Umbilical cord (tissue), 2 donors: ENCODE measurements around the gene ZNF394. TPM values are rescaled to one million over a fixed set of nuclear protein-coding genes. Genes with fewer than 3 reads are reported as not detected.

Experiments used
- DNase-seq: peaks from one replicate; pipeline ENCODE4 v3.0.0-alpha.2; 2015; ENCODE audit warnings: low spot score
- total RNA-seq: library from RNA; depleted of rRNA; stranded (reverse); fragments of >200 nt; gene quantifications from one replicate; pipeline ENCODE4 v1.2.3, GENCODE V29; 2014; ENCODE audit warnings: low replicate concordance; ENCODE audit not compliant: insufficient read depth

The ZNF394 gene
- total RNA-seq, 1 donor from 2014 or later: 35.6 TPM

GRCh38 chr7:99493823-99494222 lies 6.3 kb downstream of the ZNF394 start:
- DNase-seq: no peak

GRCh38 chr7:99490878-99491277 lies 9.2 kb downstream of the ZNF394 start:
- no peak for DNase-seq

DNA sequence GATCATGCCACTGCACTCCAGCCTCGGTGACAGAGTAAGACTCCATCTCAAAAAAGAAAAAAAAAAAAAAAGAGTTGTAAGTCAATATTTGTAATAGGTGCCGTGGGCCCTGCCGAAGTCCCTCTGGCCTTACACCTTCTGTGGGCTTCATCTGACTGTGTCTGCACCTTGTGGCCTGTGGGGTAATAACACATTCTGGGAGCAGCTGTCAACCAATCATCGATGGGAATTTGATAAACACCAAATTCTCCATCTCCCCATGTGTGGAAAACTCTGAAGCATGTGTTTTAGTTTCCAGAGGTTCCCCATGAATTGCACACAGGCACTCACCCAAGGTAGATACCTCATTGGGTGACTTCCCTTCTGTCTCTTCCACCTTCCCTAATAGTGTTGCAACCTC lies 10.8 kb downstream of the ZNF394 start:
- DNase-seq: no peak

DNA sequence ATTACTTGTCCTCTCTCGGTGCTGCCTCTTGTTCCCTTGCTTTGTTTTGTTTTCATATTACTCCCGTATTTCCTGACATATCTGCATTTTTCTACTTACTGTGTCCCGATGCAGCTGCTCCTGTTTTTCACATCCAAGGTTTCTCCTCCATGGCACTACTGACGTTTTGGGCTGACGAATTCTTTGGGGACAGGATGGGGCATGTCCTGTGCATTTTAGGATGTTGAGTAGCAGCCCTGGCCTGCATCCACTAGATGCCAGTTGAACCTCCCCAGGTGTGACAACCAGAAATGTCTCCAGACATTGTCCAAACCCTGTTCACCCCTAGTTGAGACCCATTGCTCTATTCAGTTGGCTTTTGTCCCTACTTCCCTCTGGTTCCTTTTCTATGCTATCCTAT lies 15.0 kb downstream of the ZNF394 start:
- no peak for DNase-seq

GRCh38 chr7:99478464-99479440 lies 21.3 kb downstream of the ZNF394 start:
- no peak for DNase-seq

- no peak for DNase-seq
Measured at GRCh38 chr7:99476107-99476506, 24.0 kb downstream of the ZNF394 start.

GRCh38 chr7:99473315-99473596 lies 26.8 kb downstream of the ZNF394 start:
- peak; percentile 59 for DNase-seq

DNA sequence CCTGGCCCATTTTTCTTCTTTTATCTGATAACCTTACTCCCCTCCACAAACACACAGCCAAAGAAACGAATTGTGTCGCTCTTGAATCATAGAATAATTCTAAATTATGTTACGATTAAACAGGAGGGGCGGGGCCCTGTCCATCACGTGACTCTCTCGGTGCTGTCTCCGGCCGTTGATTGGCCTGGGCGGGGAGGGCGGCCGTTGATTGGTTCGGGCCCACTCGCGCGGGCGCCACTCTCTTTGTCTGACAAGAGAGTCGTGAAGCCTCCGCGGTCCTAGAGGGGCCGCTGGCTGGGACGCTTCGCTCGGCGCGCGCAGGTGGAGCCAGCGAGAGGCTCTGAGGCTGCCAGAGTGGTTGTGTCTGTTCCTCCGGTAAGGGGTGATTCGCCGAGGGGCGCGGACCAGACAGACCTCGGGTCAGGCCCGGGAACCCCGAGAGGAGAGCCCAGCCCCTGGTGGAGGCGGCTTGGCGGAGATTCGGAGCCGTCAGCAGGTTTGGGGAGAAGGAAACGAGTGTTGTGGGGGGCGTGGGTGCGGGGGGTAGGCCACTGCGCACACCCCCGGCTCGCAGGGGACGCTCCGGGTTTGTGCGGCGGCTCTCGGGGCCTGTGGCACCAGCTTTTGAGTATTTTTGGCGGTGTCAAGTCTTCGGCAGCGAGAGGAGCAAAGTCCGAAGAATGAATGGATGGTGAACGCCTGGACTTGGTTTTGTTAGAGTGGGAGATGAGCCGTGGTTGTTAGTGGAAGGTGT lies 27.3 kb downstream of the ZNF394 start, which contains the start of gene ZNF789:
Gene ZNF789 (plus strand): TSS at position 330 of the 754 bp plus-strand sequence. CDS start 3,567 bp downstream, outside the sequence.
- peak; percentile 98 for DNase-seq

DNA sequence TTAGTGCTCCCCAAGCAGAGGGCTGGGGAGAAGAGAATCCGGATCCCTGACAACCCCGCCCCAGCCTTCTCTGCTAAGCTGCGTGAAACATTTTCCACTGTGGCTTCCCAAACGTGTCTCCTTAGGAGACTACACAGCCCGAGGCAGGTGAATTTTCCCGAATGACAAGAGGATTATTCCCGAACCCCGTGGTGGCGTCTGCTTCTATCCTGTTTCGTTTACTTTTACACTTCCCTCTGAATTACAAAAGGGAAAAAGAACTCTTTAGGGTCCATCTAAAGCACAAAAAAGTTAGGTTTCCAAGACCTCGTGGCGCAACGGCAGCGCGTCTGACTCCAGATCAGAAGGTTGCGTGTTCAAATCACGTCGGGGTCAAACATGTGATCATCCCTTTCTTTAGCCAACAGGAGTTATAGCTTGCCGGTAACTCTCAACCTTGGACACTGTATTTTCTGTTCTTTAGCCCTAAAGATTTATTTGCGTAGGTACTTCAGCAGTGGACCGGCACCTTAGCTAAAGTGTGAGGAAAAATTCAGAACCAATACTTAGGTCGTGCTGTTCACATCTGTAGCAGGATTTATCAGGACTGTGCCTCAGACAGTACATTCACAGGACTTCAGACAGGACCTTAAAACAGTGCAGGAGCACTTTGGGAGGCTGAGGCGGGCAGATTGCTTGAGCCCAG lies 30.6 kb downstream of the ZNF394 start:
- DNase-seq: no peak

DNA sequence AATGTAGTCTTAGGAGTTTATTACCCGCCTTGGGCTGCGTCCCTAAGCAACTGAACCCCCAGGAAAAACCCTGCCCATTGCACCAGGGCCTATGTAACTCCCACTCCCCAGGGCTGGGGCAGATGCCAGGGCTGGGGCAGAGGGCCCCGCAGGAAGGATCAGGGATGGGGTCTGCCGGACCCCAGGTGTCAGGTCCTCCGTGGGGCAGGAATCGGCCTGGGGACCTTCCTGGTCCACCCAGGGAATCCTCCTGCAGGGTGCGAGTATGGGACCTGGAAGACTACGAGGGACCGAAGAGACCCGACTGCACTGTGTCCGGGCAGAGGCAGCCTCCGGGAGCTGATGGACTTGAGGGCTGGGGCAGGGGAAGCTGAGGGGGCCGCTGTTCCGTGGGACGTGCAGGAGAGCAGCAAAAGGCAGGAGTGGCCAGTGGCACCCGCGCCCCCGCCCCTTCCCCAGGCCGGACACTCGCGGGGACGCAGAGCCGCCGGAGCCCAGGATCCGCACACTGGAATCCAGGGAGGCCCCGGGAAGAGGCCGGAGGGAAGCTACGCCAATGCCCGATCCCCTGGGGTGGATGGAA lies 31.7 kb downstream of the ZNF394 start:
- no peak for DNase-seq

DNA sequence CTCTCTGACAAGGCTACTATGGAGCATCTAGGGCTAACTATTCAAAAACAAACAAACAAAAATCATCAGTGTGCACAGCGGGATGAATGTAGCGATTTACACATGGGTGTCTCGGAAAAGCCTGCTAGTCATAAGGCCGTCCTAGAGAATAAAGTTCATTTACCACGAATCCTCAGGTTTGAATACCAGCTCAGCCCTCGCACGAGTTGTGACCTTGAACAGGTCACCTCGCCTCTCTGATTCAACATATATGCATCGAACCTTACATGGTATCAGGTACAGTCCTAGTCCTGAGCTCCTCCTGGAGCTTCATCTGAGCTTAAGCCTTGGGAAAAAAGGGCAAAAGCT lies 34.7 kb downstream of the ZNF394 start:
- no peak for DNase-seq

DNA sequence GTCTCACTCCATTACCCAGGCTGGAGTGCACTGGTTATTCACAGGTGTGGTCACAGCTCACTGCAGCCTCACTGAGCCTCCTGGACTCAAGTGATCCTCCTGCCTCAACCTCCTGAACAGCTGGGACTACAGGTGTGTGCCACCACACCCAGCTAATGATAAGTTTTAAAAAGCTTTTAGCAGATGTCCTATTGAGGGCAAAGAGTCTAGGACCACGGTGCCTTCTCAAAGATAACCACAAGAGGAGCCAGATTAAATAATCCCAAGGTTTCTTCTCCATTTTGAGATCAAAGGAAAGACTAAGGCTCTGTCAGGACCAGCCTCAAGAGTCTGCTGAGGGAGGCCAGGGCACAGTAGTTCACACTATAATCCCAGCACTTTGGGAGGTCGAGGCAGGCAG lies 38.9 kb downstream of the ZNF394 start:
- no peak for DNase-seq

- DNase-seq: no peak
Measured at GRCh38 chr7:99460651-99461050, 39.4 kb downstream of the ZNF394 start.

- no peak for DNase-seq
Measured at GRCh38 chr7:99459087-99459486, 41.0 kb downstream of the ZNF394 start.

GRCh38 chr7:99457650-99458493 lies 42.2 kb downstream of the ZNF394 start:
- DNase-seq: no peak

DNA sequence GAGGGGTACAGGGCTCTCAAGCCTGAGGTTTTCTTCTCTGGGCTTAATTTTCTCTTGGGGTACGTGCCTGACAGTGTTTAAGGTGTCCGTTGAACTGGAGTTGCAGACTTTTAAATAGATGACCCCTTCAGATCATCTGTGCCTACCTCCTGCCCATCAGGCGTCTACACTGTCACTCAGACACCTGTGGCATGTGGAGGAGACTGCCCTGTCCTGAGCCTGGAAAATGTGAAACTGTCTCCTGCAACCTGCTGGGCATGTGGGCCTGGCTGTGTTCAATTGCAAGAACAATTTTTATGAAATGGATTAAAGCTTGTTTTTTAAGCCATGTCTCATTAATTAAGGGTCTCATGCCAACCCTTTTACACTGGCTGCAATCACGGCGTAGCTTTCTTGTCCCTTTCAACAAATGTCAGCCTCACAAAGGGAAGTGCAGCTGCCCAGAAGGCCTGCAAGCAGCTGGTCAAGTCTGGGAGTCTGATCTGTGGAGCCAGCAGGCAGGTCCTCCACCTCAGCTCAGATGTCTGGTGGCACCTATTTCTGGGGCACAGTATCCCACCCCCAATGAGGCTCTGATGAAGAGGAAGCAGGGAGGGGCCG lies 42.9 kb downstream of the ZNF394 start:
- DNase-seq: no peak

DNA sequence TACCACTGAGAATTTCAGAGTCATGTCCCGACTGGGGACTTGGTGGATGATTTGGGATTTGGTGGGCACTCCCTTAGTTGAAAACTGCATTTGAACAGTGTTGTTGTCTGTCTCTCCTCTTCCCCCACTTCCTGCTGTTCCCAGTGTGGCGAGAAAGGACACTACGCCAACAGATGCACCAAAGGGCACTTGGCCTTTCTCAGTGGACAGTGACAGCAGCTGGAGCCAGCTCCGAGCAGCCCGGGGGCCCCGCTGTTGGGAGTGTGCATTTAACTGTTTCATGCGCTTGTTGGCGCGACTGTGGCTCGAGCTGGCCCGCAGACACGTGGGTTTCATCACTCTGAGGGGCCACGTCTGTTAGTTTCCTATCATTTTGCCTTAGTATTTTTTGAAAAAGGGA lies 43.8 kb downstream of the ZNF394 start:
- DNase-seq: no peak

DNA sequence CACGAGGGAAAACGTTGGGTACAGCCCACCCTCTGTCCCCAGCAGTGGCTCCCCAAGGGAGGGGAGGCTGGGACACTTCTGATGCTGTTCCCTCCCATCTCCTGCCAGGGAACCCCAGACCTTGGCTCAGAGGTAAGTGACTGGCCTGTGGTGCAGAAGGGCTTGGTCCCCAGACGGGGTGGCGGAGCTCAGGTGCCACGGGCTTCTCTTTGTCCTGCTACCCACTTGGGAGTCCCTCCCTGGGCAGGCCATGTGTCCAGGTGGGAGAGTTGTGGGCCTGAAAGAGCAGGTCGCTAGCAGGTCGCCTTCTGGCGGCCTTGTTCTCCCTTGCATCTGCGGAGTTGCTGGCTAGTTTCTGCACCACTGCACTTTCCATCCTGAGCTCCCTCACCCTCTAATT lies 44.2 kb downstream of the ZNF394 start:
- DNase-seq: no peak

GRCh38 chr7:99453105-99453504 lies 47.0 kb downstream of the ZNF394 start:
- DNase-seq: no peak

DNA sequence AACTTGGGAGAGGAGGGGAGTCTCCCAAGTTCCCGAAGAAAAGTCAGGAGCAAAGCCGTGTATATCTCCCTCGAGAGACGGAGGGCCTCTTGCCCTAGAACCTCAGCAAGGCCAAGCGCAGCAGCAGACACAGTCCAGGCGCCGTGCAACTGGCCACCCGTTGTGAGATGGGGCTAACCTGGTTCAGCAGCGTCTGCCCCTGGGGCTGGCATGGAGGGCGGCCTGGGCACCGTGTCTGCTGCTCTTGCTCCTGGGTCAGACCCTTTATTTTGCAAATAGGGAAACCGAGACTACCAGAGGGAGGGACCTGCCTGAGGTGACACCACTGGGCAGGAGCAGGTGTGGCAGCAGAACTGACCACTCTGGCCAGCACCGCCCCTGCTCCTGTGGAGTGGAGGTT lies 47.5 kb downstream of the ZNF394 start:
- no peak for DNase-seq

- no peak for DNase-seq
Measured at GRCh38 chr7:99451936-99452335, 48.1 kb downstream of the ZNF394 start.
